Measurements from ENCODE around the gene CCN5. TPM values are rescaled to one million over a fixed set of nuclear protein-coding genes. Genes with fewer than 3 reads are reported as not detected.

Gene CCN5
- total RNA-seq, 2 experiments from 2014 or later = not detected

GRCh38 chr20:44735816-44736169 lies 20.6 kb downstream of the CCN5 start:
- Mint-ChIP-seq H3K9me3 (peaks cover 4% of the 10 kb centered on the region), H3K27me3 (no peaks in the 10 kb centered on the region), H3K36me3 (ENCODE audit: low read depth) (no peaks in the 10 kb centered on the region), H3K4me3 (peak overlapping the region; percentile 51), H3K27ac (no peak overlapping the region), H3K4me1 (ENCODE audit: low read depth) (peaks cover 25% of the 10 kb centered on the region)
- intact Hi-C loops (cut with micrococcal nuclease) = no loop called here
- ChIA-PET CTCF (interaction anchor here (1.3 to 5.8 kb wide), 3 partner anchors 11 to 131 kb away, joined by 4 to 118 read pairs (median 10); no protein-coding TSS in a partner anchor), POLR2A (no interaction called here)
- DNase-seq (no peak), ATAC-seq (no peak)
- TF ChIP-seq CTCF (IDR thresholded peaks at IDR 0.05) = no peak

- TF ChIP-seq CTCF (IDR thresholded peaks at IDR 0.05) = no peak
- Mint-ChIP-seq H3K9me3 (peaks cover 4% of the 10 kb centered on the region), H3K27ac (peak overlapping the region; percentile 43), H3K4me1 (ENCODE audit: low read depth) (peaks cover 25% of the 10 kb centered on the region), H3K4me3 (peak overlapping the region; percentile 51), H3K36me3 (ENCODE audit: low read depth) (no peaks in the 10 kb centered on the region), H3K27me3 (no peaks in the 10 kb centered on the region)
- DNase-seq (peak; percentile 50), ATAC-seq (peak; percentile 71)
- ChIA-PET POLR2A (no interaction called here), CTCF (interaction anchor here (0.6 to 9.5 kb wide), 4 partner anchors 10 to 558 kb away, joined by 4 to 57 read pairs (median 7); no protein-coding TSS in a partner anchor)
- intact Hi-C loops (cut with micrococcal nuclease) = no loop called here
Measured at GRCh38 chr20:44736170-44737021, 21.2 kb downstream of the CCN5 start.

GRCh38 chr20:44737116-44737515 lies 21.9 kb downstream of the CCN5 start:
- Mint-ChIP-seq H3K27ac (no peak overlapping the region), H3K4me1 (ENCODE audit: low read depth) (peaks cover 21% of the 10 kb centered on the region), H3K9me3 (peaks cover 4% of the 10 kb centered on the region), H3K36me3 (ENCODE audit: low read depth) (no peaks in the 10 kb centered on the region), H3K4me3 (no peak overlapping the region), H3K27me3 (no peaks in the 10 kb centered on the region)
- no peak for TF ChIP-seq CTCF (IDR thresholded peaks at IDR 0.05)
- POLR2A ChIA-PET = no interaction called here
- DNase-seq (no peak), ATAC-seq (no peak)
- intact Hi-C loops (cut with micrococcal nuclease) = no loop called here
- CTCF ChIA-PET = interaction anchor here (1.5 to 9.5 kb wide), 3 partner anchors 10 to 557 kb away, joined by 4 to 57 read pairs (median 10); no protein-coding TSS in a partner anchor

GRCh38 chr20:44738813-44739477 lies 23.8 kb downstream of the CCN5 start:
- intact Hi-C loops (cut with micrococcal nuclease) = no loop called here
- H3K27me3 Mint-ChIP-seq = no peaks in the 10 kb centered on the region
- CTCF ChIA-PET = interaction anchor here (1.0 to 9.5 kb wide), 3 partner anchors 8 to 149 kb away, joined by 3 to 57 read pairs (median 5); no protein-coding TSS in a partner anchor
- H3K27ac Mint-ChIP-seq = no peak overlapping the region
- H3K9me3 Mint-ChIP-seq = peaks cover 4% of the 10 kb centered on the region
- H3K36me3 Mint-ChIP-seq (ENCODE audit: low read depth) = no peaks in the 10 kb centered on the region
- POLR2A ChIA-PET = no interaction called here
- no peak for TF ChIP-seq CTCF (IDR thresholded peaks at IDR 0.05)
- peaks cover 10% of the 10 kb centered on the region for H3K4me1 Mint-ChIP-seq (ENCODE audit: low read depth)
- peak; percentile 83 for ATAC-seq
- peak overlapping the region; percentile 57 for H3K4me3 Mint-ChIP-seq
- peak; percentile 78 for DNase-seq

- ChIA-PET CTCF (interaction anchor here (9.5 kb wide), 1 partner anchor 56 kb away, joined by 57 read pairs; no protein-coding TSS in a partner anchor), POLR2A (no interaction called here)
- H3K4me3 Mint-ChIP-seq = no peak overlapping the region
- H3K27ac Mint-ChIP-seq = no peak overlapping the region
- ATAC-seq = no peak
- no peaks in the 10 kb centered on the region for H3K36me3 Mint-ChIP-seq (ENCODE audit: low read depth)
- intact Hi-C loops (cut with micrococcal nuclease) = no loop called here
- H3K27me3 Mint-ChIP-seq = peaks cover 3% of the 10 kb centered on the region
- H3K9me3 Mint-ChIP-seq = peaks cover 4% of the 10 kb centered on the region
- peaks cover 10% of the 10 kb centered on the region for H3K4me1 Mint-ChIP-seq (ENCODE audit: low read depth)
- no peak for TF ChIP-seq CTCF (IDR thresholded peaks at IDR 0.05)
- DNase-seq = no peak
Measured at GRCh38 chr20:44739942-44740341, 24.8 kb downstream of the CCN5 start.
